HepG2 (cell line): Measurements from ENCODE around the gene IKZF4. TPM values are rescaled to one million over a fixed set of nuclear protein-coding genes. Genes with fewer than 3 reads are reported as not detected.

ENCODE experiments used
- ARID2 ChIP-seq: sonication (generic); formaldehyde crosslinking; IDR thresholded peaks from 2 replicates; pipeline ENCODE4 v1.8.1; 2022; ENCODE audit warnings: mild to moderate bottlenecking, missing genetic modification reagents, borderline replicate concordance
- E2F5 ChIP-seq: sonication (generic); formaldehyde crosslinking; conservative IDR thresholded peaks from 2 replicates; pipeline ENCODE4 v1.4.0; 2020; ENCODE audit warnings: missing genetic modification reagents
- FOXK1 ChIP-seq: sonication (generic); formaldehyde crosslinking; IDR thresholded peaks from 2 replicates; pipeline ENCODE4 v1.4.0; 2020; ENCODE audit warnings: low read depth, missing genetic modification reagents, borderline replicate concordance
- HIC2 ChIP-seq: sonication (generic); formaldehyde crosslinking; IDR thresholded peaks from 2 replicates; pipeline ENCODE4 v1.9.0; 2022; ENCODE audit warnings: low read depth, missing genetic modification reagents
- HIVEP1 ChIP-seq: sonication (generic); formaldehyde crosslinking; IDR thresholded peaks from 2 replicates; pipeline ENCODE4 v1.4.0; 2020; ENCODE audit warnings: mild to moderate bottlenecking, missing genetic modification reagents
- HOXD1 ChIP-seq: sonication (generic); formaldehyde crosslinking; IDR thresholded peaks from 2 replicates; pipeline ENCODE4 v1.5.0; 2020; ENCODE audit warnings: missing genetic modification reagents
- KDM2A ChIP-seq: sonication (generic); formaldehyde crosslinking; IDR thresholded peaks from 2 replicates; pipeline ENCODE4 v1.4.0; 2020; ENCODE audit warnings: low read depth, missing genetic modification reagents, borderline replicate concordance
- KLF15 ChIP-seq: sonication (generic); formaldehyde crosslinking; IDR thresholded peaks from 2 replicates; pipeline ENCODE4 v1.8.1; 2023; ENCODE audit warnings: borderline replicate concordance, mild to moderate bottlenecking, inconsistent platforms, missing genetic modification reagents, mixed read lengths
- MEIS1 ChIP-seq: sonication (generic); formaldehyde crosslinking; IDR thresholded peaks from 2 replicates; pipeline ENCODE4 v1.9.0; 2021; ENCODE audit warnings: mild to moderate bottlenecking, missing genetic modification reagents, moderate library complexity, borderline replicate concordance
- NR2F6 ChIP-seq, 2 experiments: IDR thresholded peaks; 2 replicates each; pipeline ENCODE4 v1.6.1; 2016; ENCODE audit warnings: antibody characterized with exemption in 1 of 2, mild to moderate bottlenecking in 1 of 2
- SRF ChIP-seq: IDR thresholded peaks from 2 replicates; pipeline ENCODE4 v1.6.1; 2011; ENCODE audit warnings: mild to moderate bottlenecking, low read depth, low read length, moderate library complexity
- SYNCRIP ChIP-seq: fragments of 200-400 bp; formaldehyde crosslinking; IDR thresholded peaks from 2 replicates; pipeline ENCODE4 v1.6.1; 2018; ENCODE audit warnings: mild to moderate bottlenecking, low read depth, low read length; ENCODE audit not compliant: insufficient read depth
- ZBED4 ChIP-seq: sonication (generic); formaldehyde crosslinking; IDR thresholded peaks from 2 replicates; pipeline ENCODE4 v1.4.0; 2020; ENCODE audit warnings: missing genetic modification reagents, borderline replicate concordance
- ZNF354B ChIP-seq: sonication (generic); formaldehyde crosslinking; IDR thresholded peaks from 2 replicates; pipeline ENCODE4 v1.8.0; 2022; ENCODE audit warnings: mild to moderate bottlenecking, missing genetic modification reagents
- ZNF543 ChIP-seq: sonication (generic); formaldehyde crosslinking; IDR thresholded peaks from 2 replicates; pipeline ENCODE4 v1.4.0; 2020; ENCODE audit warnings: mild to moderate bottlenecking, missing genetic modification reagents
- ZNF552 ChIP-seq: sonication (generic); formaldehyde crosslinking; IDR thresholded peaks from 2 replicates; pipeline ENCODE4 v1.9.0; 2022; ENCODE audit warnings: missing genetic modification reagents, mild to moderate bottlenecking, borderline replicate concordance
- ZNF691 ChIP-seq: sonication (generic); formaldehyde crosslinking; IDR thresholded peaks from 2 replicates; pipeline ENCODE4 v1.4.0; 2020; ENCODE audit warnings: missing genetic modification reagents, low read depth, mild to moderate bottlenecking, borderline replicate concordance
- ZNF883 ChIP-seq: sonication (generic); formaldehyde crosslinking; IDR thresholded peaks from 2 replicates; pipeline ENCODE4 v1.5.1; 2020; ENCODE audit warnings: mild to moderate bottlenecking, missing genetic modification reagents; ENCODE audit errors: not compliant biosample characterization
- polyA plus RNA-seq, 8 experiments: library from polyadenylated mRNA; depleted of rRNA in 3 of 8; stranded (reverse) in 7 of 8; unstranded in 1 of 8; fragments of >200 nt; fragmentation: Illumina TruSeq in 4 of 8; extraction: Trizol in 4 of 8; gene quantifications; 2 replicates each; pipeline versions ENCODE4 v1.2.1 to v1.2.3, GENCODE V29; 2011 to 2016; ENCODE audit warnings: low read depth in 4 of 8, missing spikeins in 1 of 8, mixed read lengths in 1 of 8; ENCODE audit not compliant: insufficient read depth in 1 of 8
- total RNA-seq, 5 experiments: library from RNA; depleted of rRNA; stranded (reverse); fragments of >200 nt; fragmentation: Illumina TruSeq; extraction: Trizol; gene quantifications; 2 replicates each; pipeline ENCODE4 v1.2.3, GENCODE V29; 2016; ENCODE audit warnings: low read depth in 1 of 5

Gene IKZF4
- total and polyA plus RNA-seq, 2 of the 13 experiments (the other 11 are each of a cell fraction or from before 2014, with no cell fraction given): 0.58 to 2.2 TPM

- TF ChIP-seq ZNF883 (CRISPR knock-in tag) (no peak), ZBED4 (CRISPR knock-in tag) (peak; percentile 94), ZNF691 (CRISPR knock-in tag) (peak; percentile 97), KDM2A (CRISPR knock-in tag) (peak; percentile 44; the same call in 1 of the 2 replicates), ZNF552 (peak; percentile 94; the same call in 1 of the 2 replicates), SYNCRIP (no peak), MEIS1 (CRISPR knock-in tag) (0 out of 2 replicates have a peak, but pooled peaks have one; percentile 93), ARID2 (CRISPR knock-in tag) (0 out of 2 replicates have a peak, but pooled peaks have one; percentile 73), SRF (no peak), HOXD1 (CRISPR knock-in tag) (peak; percentile 80; the same call in 1 of the 2 replicates), KLF15 (no peak), E2F5 (CRISPR knock-in tag) (no peak), ZNF354B (CRISPR knock-in tag) (no peak), HIVEP1 (CRISPR knock-in tag) (no peak; the same call in 1 of the 2 replicates), NR2F6 (IDR thresholded peaks at IDR 0.05) (peak; percentile 94), NR2F6 (CRISPR knock-in tag; IDR thresholded peaks at IDR 0.05) (peak; percentile 98), FOXK1 (CRISPR knock-in tag) (peak; percentile 96), HIC2 (CRISPR knock-in tag) (peak; percentile 95), ZNF543 (CRISPR knock-in tag) (peak; percentile 97)
These were observed 60.8 kb downstream of the IKZF4 start (continued) for GRCh38 chr12:56081393-56082347.
